ENCODE measurements around the gene RASSF4.

RASSF4 gene

DNA sequence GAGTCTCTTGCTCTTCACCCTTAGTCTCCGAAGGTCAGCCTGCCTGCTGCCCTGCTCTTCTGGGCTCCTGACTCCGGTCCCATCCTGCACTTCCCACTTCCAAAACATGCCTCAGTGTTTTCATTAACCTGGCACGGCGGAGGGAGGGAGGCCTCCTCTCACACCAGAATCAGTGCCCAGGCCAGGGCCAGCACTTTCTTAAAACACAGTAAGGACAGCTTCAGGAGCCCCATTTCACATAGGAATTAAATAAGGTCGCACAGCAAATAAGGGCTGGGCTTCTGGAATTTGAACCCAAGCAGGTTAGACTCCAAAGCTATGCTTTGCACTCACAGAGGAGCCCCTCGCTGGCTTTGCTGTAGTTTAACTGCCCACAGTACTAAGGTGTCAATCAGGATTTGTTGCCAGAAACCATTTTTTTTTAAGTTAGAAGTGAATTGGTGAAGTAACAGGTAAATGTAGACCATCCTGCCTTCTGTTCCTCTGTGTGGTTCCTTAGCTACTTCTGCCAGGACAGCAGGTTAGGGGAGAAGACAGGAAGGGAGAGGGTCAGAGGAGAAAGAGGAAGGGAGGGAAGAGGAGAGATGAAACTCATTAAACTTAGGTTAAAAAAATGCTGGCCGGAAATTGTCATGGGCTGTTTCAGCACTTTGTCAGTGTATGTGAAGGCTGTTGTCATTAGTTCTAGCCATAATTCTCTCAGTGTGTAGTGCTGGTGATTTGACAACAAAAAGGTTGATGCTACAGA lies 1.1 kb downstream of the RASSF4 start:
- peak overlapping the region; percentile 68 to 92 (median 88); a peak in 21 of 22 replicates for H3K9ac ChIP-seq
- H3K4me2 ChIP-seq, result peak overlapping the region; percentile 96 to 100 (median 99)
- H3K27me3 ChIP-seq, result no peaks in the 10 kb centered on the region
- H3K4me3 ChIP-seq, result peak overlapping the region in 9 of 10 experiments; percentile 75 to 92 (median 87); a peak in 16 of 20 replicates
- no peak for TF ChIP-seq Cebpa-rat (IDR thresholded peaks at IDR 0.05)
- H3K27ac ChIP-seq, result peak overlapping the region in 10 of 11 experiments; percentile 19 to 98 (median 78); a peak in 18 of 22 replicates
- H4K20me1 ChIP-seq, result peaks cover 0 to 20% (median 0%) of the 10 kb centered on the region in 11 experiments; a peak in 4 of 22 replicates
- peaks cover 12 to 58% (median 19%) of the 10 kb centered on the region in 11 experiments; a peak in 21 of 22 replicates for H3K36me3 ChIP-seq
- peaks cover 65 to 91% (median 86%) of the 10 kb centered on the region in 10 experiments for H3K4me1 ChIP-seq
- peaks cover 0 to 10% (median 8%) of the 10 kb centered on the region in 11 experiments; a peak in 17 of 22 replicates for H3K9me3 ChIP-seq (replicated peaks in 1 of 11)

DNA sequence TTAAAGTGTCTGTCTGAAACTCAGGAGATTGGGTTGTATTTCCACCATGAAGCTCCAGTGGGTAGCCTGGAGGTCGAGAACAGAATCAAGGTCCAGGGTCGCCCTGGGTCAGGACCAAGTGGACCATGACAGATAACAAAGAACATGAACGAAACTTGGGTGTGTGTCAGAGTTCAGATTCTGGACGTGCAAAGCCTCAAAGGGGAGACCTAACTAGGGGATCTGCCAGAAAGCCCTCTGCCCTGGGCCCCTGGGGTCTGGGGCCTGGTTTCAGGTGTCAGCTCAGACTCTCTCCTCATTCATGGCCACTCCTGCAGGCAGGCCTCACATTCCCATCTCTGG lies 1.6 kb downstream of the RASSF4 start:
- Histone ChIP-seq H3K36me3 (peaks cover 7 to 56% (median 14%) of the 10 kb centered on the region in 11 experiments; a peak in 21 of 22 replicates), H3K27ac (peak overlapping the region in 10 of 11 experiments; percentile 19 to 98 (median 78); a peak in 19 of 22 replicates), H3K9me3 (replicated peaks in 1 of 11) (peaks cover 0 to 10% (median 7%) of the 10 kb centered on the region in 11 experiments; a peak in 17 of 22 replicates), H3K4me1 (peaks cover 65 to 91% (median 86%) of the 10 kb centered on the region in 10 experiments), H3K27me3 (no peaks in the 10 kb centered on the region), H3K4me3 (peak overlapping the region in 8 of 10 experiments; percentile 4 to 92 (median 88); a peak in 14 of 20 replicates), H3K4me2 (peak overlapping the region; percentile 96 to 100 (median 99)), H3K9ac (peak overlapping the region; percentile 19 to 92 (median 88); a peak in 19 of 22 replicates), H4K20me1 (peaks cover 0 to 20% (median 0%) of the 10 kb centered on the region in 11 experiments; a peak in 4 of 22 replicates)
- no peak for TF ChIP-seq Cebpa-rat (IDR thresholded peaks at IDR 0.05)

DNA sequence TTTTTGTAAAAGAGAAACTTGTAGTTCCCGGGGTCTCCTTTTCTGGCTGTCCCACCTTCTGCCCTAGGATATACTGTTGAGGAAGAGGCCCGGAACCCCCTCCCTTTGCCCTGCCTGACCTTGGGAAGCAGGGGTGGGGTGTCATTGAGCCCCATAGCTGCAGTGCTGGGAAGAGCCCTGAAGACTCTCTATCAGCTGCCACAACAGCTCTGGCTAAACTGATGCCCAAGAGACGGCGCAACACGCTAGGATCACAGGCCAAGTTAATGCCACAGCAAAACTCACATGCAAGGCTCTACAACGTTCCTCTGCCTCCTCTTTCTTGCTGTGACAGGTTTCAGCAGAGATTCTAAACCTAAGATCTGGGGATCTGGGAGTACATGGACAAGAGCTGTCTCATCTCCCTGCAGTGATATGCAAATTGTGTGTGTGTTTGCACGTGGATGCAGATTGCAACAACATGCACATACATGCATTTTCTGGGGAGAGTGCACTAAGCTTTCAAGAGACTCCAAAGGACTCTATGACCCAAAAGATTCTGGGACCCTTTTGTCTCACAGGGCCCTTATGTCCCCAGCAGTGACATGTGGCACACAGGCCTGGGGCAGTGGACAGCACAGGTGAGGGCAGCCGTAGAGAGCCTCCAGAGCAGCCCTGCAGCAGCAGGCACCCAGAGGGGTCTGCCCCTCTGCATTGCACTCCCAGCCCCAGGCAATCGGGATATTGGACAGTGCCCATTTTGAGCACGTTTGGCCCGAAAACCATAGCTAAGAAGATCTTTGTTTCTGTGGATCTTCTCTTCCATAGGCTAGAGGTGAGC lies 2.5 kb downstream of the RASSF4 start:
- no peaks in the 10 kb centered on the region for H3K27me3 ChIP-seq
- no peak for TF ChIP-seq Cebpa-rat (IDR thresholded peaks at IDR 0.05)
- peaks cover 0 to 50% (median 4%) of the 10 kb centered on the region in 11 experiments; a peak in 10 of 22 replicates for H3K36me3 ChIP-seq
- H4K20me1 ChIP-seq, result peaks cover 0 to 20% (median 0%) of the 10 kb centered on the region in 11 experiments; a peak in 4 of 22 replicates
- peak overlapping the region; percentile 96 to 100 (median 99) for H3K4me2 ChIP-seq
- H3K4me1 ChIP-seq, result peaks cover 65 to 94% (median 91%) of the 10 kb centered on the region in 10 experiments
- H3K9ac ChIP-seq, result peak overlapping the region in 10 of 11 experiments; percentile 61 to 92 (median 87); a peak in 17 of 22 replicates
- peak overlapping the region in 7 of 10 experiments; percentile 75 to 92 (median 90); a peak in 13 of 20 replicates for H3K4me3 ChIP-seq
- peaks cover 0 to 2% (median 0%) of the 10 kb centered on the region in 11 experiments; a peak in 3 of 22 replicates for H3K9me3 ChIP-seq (replicated peaks in 1 of 11)
- H3K27ac ChIP-seq, result peak overlapping the region in 10 of 11 experiments; percentile 30 to 98 (median 93); a peak in 18 of 22 replicates

DNA sequence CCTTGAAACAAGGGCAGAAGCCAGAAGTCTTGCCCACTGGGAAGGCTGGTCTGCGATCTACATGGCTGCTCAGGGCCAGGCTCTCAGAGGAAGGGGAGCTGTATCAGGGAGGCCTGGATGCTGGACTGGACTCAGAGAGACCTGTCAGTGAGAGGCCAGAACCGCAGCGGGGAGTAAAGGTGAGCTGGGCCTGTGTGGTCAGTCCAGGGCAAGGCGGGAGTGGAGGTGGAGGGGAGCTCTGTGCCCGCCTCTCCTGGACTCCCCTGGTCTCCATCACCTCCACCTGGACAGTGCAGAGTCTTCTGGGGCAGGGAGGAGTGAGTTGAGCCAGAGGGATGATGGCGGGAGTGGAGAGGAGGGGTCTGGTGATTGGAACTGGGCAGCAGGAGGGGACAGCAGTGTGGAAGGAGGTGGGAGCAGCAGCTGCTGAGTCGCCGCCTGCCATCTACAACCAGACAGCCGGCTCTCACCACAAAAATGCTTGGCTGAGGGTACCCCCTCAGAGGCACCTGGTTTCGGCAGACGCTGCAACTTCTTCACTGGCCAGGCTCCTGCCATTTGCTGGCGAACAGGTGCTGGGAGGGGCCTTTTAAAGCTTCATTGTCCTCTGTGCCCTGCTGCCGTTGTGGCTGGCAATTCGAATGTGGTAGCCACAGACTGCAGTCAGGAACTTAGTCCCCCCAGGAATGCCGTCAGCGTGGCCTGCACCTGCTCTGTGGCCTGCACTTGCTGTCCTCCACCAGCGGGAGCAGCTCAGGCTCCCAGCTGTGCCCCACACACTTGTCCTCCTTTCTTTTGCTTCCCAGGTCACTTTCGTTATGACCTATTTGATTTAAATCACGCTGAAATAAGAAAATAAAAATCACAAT lies 3.5 kb downstream of the RASSF4 start:
- Histone ChIP-seq H3K36me3 (peaks cover 0 to 50% (median 0%) of the 10 kb centered on the region in 11 experiments; a peak in 10 of 22 replicates), H3K4me3 (peak overlapping the region; percentile 9 to 92 (median 81); a peak in 18 of 20 replicates), H3K9ac (peak overlapping the region; percentile 60 to 92 (median 74)), H4K20me1 (peaks cover 0 to 20% (median 0%) of the 10 kb centered on the region in 11 experiments; a peak in 4 of 22 replicates), H3K27me3 (no peaks in the 10 kb centered on the region), H3K4me1 (peaks cover 64 to 95% (median 91%) of the 10 kb centered on the region in 10 experiments), H3K27ac (peak overlapping the region; percentile 30 to 98 (median 93)), H3K4me2 (peak overlapping the region; percentile 96 to 100 (median 99)), H3K9me3 (replicated peaks in 1 of 11) (no peaks in the 10 kb centered on the region)
- TF ChIP-seq Cebpa-rat (IDR thresholded peaks at IDR 0.05), result no peak

DNA sequence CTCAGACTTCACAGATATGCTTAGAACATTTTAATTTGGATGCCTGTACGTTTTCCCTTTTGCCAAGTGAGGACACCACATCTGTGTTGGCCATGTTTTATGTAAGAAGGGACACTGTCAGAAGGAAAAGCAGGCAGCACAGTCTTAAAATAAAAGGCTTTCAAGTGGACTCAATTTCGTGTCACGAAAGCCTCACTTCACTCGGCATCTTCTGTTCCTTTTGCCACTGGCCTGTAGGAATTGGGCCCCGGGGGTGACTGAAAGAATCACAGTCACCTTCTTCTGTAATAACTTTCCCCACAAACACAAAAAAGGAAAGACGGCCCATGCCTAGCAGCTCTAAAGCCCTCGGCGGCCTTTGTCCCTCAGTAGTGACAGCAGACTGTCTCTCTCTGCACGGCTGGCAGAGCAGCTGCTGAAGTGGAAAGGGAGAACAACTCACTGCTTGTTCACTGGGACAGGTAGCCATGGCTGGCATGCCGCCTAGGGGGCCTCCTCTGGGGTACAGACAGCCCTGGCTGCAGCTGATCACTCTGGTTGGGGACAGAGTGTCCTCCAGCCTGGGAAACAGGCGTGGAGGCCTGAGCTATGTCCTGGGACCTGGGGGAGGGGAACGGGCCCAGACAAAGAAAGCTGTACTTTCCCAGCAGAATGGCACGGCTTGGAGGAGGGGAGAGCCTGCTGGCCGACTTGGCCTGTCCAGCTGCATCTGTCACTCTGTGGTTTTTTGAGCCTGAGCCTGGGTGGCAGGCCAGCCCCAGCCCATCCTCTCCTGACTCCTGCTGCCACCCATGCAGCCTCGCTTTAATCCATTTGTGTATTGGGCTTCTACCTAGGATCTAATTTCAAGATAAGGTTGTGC lies 4.4 kb downstream of the RASSF4 start:
- Histone ChIP-seq H3K4me3 (peak overlapping the region; percentile 9 to 92 (median 81); a peak in 19 of 20 replicates), H3K9me3 (replicated peaks in 1 of 11) (no peaks in the 10 kb centered on the region), H4K20me1 (peaks cover 0 to 20% (median 0%) of the 10 kb centered on the region in 11 experiments; a peak in 4 of 22 replicates), H3K9ac (peak overlapping the region; percentile 60 to 92 (median 74)), H3K4me1 (peaks cover 71 to 95% (median 93%) of the 10 kb centered on the region in 10 experiments), H3K27me3 (no peaks in the 10 kb centered on the region), H3K36me3 (peaks cover 0 to 50% (median 0%) of the 10 kb centered on the region in 11 experiments; a peak in 10 of 22 replicates), H3K27ac (peak overlapping the region; percentile 30 to 98 (median 93)), H3K4me2 (peak overlapping the region; percentile 96 to 100 (median 99))
- no peak for TF ChIP-seq Cebpa-rat (IDR thresholded peaks at IDR 0.05)

DNA sequence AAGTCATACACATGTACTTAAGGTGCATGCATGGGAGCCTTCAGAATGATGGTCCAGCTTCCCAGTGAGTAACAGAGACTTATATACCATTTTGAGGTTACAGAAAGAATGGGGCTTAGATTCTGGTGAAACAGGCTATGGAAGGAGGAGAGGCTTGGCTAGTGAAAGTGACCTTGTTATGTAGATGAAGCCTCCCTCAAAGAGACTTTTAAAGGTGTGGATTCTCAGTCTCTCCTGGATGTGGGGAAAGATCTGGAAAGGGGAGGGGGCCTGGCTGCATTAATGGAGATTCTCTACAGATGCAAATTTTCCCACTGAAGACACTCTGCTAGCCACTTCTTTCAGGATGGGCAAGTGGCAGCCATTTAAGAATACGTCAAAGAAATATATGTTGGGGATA lies 5.5 kb downstream of the RASSF4 start:
- H3K27ac ChIP-seq, result peak overlapping the region in 9 of 11 experiments; percentile 89 to 98 (median 93); a peak in 19 of 22 replicates
- H3K4me2 ChIP-seq, result peak overlapping the region; percentile 96 to 100 (median 99)
- no peaks in the 10 kb centered on the region for H3K9me3 ChIP-seq (replicated peaks in 1 of 11)
- no peak for TF ChIP-seq Cebpa-rat (IDR thresholded peaks at IDR 0.05)
- peak overlapping the region in 5 of 10 experiments; percentile 87 to 92 (median 90); a peak in 10 of 20 replicates for H3K4me3 ChIP-seq
- H4K20me1 ChIP-seq, result peaks cover 0 to 20% (median 0%) of the 10 kb centered on the region in 11 experiments; a peak in 4 of 22 replicates
- H3K4me1 ChIP-seq, result peaks cover 82 to 100% (median 98%) of the 10 kb centered on the region in 10 experiments
- H3K36me3 ChIP-seq, result peaks cover 0 to 59% (median 8%) of the 10 kb centered on the region in 11 experiments; a peak in 16 of 22 replicates
- H3K27me3 ChIP-seq, result no peaks in the 10 kb centered on the region
- peak overlapping the region in 7 of 11 experiments; percentile 28 to 92 (median 87); a peak in 10 of 22 replicates for H3K9ac ChIP-seq

Data from BLaER1 treated with 17β-estradiol and CSF1 and Interleukin-3, amounts not matched to agents 10 nM and 100 nM (cell line).